Endometrium (tissue), 2 donors: ENCODE data around the gene PPP2R2C.

Experiments used
- FAIRE-seq: peaks from 2 replicates; lab custom pipeline; 2012; peaks lifted over from hg19 to GRCh38; lab: Jason Lieb, UNC
- donor health status: control.
- donor health status: control.

Gene PPP2R2C

GRCh38 chr4:6469144-6469543 is 3.3 kb downstream of the PPP2R2C start:
- no peak for FAIRE-seq

GRCh38 chr4:6468376-6468775 is 4.0 kb downstream of the PPP2R2C start:
- FAIRE-seq: no peak

- FAIRE-seq: no peak
These were observed 4.8 kb downstream of the PPP2R2C start for GRCh38 chr4:6467600-6467999.

GRCh38 chr4:6466756-6467381 is 5.5 kb downstream of the PPP2R2C start:
- FAIRE-seq: no peak

GRCh38 chr4:6465955-6466354 is 6.5 kb downstream of the PPP2R2C start:
- no peak for FAIRE-seq

- FAIRE-seq: no peak
These were observed 7.4 kb downstream of the PPP2R2C start for GRCh38 chr4:6464842-6465588.

GRCh38 chr4:6463311-6464289 is 8.8 kb downstream of the PPP2R2C start:
- FAIRE-seq: no peak

- FAIRE-seq: no peak
These were observed 10.9 kb downstream of the PPP2R2C start for GRCh38 chr4:6461301-6462165.

- FAIRE-seq: no peak
These were observed 11.5 kb downstream of the PPP2R2C start for GRCh38 chr4:6460876-6461275.

GRCh38 chr4:6458528-6458927 is 13.9 kb downstream of the PPP2R2C start:
- FAIRE-seq: no peak

GRCh38 chr4:6456450-6456849 is 16.0 kb downstream of the PPP2R2C start:
- no peak for FAIRE-seq

- FAIRE-seq: no peak
These were observed 18.1 kb downstream of the PPP2R2C start for GRCh38 chr4:6454112-6454910.

- no peak for FAIRE-seq
These were observed 18.8 kb downstream of the PPP2R2C start for GRCh38 chr4:6453688-6453990.

- FAIRE-seq: no peak
These were observed 19.3 kb downstream of the PPP2R2C start for GRCh38 chr4:6452897-6453687.

GRCh38 chr4:6452116-6452896 is 20.1 kb downstream of the PPP2R2C start:
- no peak for FAIRE-seq

GRCh38 chr4:6451309-6451708 is 21.1 kb downstream of the PPP2R2C start:
- no peak for FAIRE-seq

- FAIRE-seq: no peak
These were observed 21.7 kb downstream of the PPP2R2C start for GRCh38 chr4:6450709-6451108.

GRCh38 chr4:6449746-6450369 is 22.6 kb downstream of the PPP2R2C start:
- no peak for FAIRE-seq

- FAIRE-seq: no peak
These were observed 23.1 kb downstream of the PPP2R2C start for GRCh38 chr4:6449335-6449734.
